Epithelial cell of esophagus (primary cell): ENCODE results near the gene TNKS1BP1.
"Not testable (repeated sequence)": the region's sequence is repeated elsewhere in the genome, so short reads cannot be mapped to it uniquely, and the experiment has no call there.

Experiments
- DNase-seq: peaks from one replicate; pipeline ENCODE4 v3.0.0; 2010; ENCODE audit warnings: low read depth
- H3K4me3 ChIP-seq: 2 replicates; pipeline ENCODE4 v1.5.1; 2011; ENCODE audit warnings: mild to moderate bottlenecking, low read length, control low read depth
- CTCF ChIP-seq: IDR thresholded peaks from 2 replicates; pipeline ENCODE4 v1.5.1; 2011; ENCODE audit warnings: low read depth, mild to moderate bottlenecking, low read length, control low read depth, inconsistent platforms; ENCODE audit not compliant: insufficient read depth; ENCODE audit errors: missing control alignments

TNKS1BP1 gene

GRCh38 chr11:57287884-57288283 is 36.9 kb downstream of the TNKS1BP1 start:
- no peak overlapping the region for H3K4me3 ChIP-seq
- no peak for TF ChIP-seq CTCF
- DNase-seq: no peak

- no peak for DNase-seq
- H3K4me3 ChIP-seq: no peak overlapping the region
- no peak for TF ChIP-seq CTCF
These were observed 41.3 kb downstream of the TNKS1BP1 start for GRCh38 chr11:57283231-57283990.

GRCh38 chr11:57281546-57281945 is 43.2 kb downstream of the TNKS1BP1 start:
- not testable (repeated sequence) for H3K4me3 ChIP-seq, DNase-seq

GRCh38 chr11:57279116-57279515 is 45.6 kb downstream of the TNKS1BP1 start:
- peak; percentile 71 for DNase-seq
- no peak for TF ChIP-seq CTCF
- no peak overlapping the region for H3K4me3 ChIP-seq

GRCh38 chr11:57278721-57279095 is 46.0 kb downstream of the TNKS1BP1 start:
- no peak for TF ChIP-seq CTCF

GRCh38 chr11:57277845-57278720 is 46.7 kb downstream of the TNKS1BP1 start:
- peak; percentile 83 for TF ChIP-seq CTCF
- H3K4me3 ChIP-seq: no peak overlapping the region
- peak; percentile 91 for DNase-seq

More at GRCh38 chr11:57278721-57279095, 46.0 kb downstream of the TNKS1BP1 start:
- no peak for DNase-seq
- no peak overlapping the region for H3K4me3 ChIP-seq

GRCh38 chr11:57276971-57277675 is 47.6 kb downstream of the TNKS1BP1 start:
- H3K4me3 ChIP-seq: no peak overlapping the region
- no peak for TF ChIP-seq CTCF
- peak; percentile 72 for DNase-seq
